Nephron (organoid): ENCODE results near the gene KIF26A.

Source experiments
- H3K27ac Mint-ChIP-seq, 3 experiments: 2 replicates each; pipeline ENCODE4 v1.8.0; 2020; ENCODE audit warnings: mixed read lengths in 3 of 3, mild to moderate bottlenecking in 2 of 3, moderate library complexity in 1 of 3
- H3K27me3 Mint-ChIP-seq: 2 replicates; pipeline ENCODE4 v1.8.0; 2021; ENCODE audit warnings: low read depth, mild to moderate bottlenecking, moderate library complexity, mixed read lengths
- H3K36me3 Mint-ChIP-seq: 2 replicates; pipeline ENCODE4 v1.8.0; 2020; ENCODE audit warnings: low read depth, mixed read lengths
- H3K4me1 Mint-ChIP-seq: 2 replicates; pipeline ENCODE4 v1.8.0; 2020; ENCODE audit warnings: mixed read lengths
- H3K4me3 Mint-ChIP-seq, 3 experiments: 2 replicates each; pipeline ENCODE4 v1.8.0; 2020; ENCODE audit warnings: mild to moderate bottlenecking in 3 of 3, mixed read lengths in 3 of 3, moderate library complexity in 2 of 3
- H3K9me3 Mint-ChIP-seq: 2 replicates; pipeline ENCODE4 v1.8.0; 2020; ENCODE audit warnings: mixed read lengths
- TF ChIP-seq, protein P1 (sequence below), 3 experiments: fragments of 200-600 bp; sonication (generic); IDR thresholded peaks; one replicate each; pipeline ENCODE4 v1.5.0; 2021; ENCODE audit warnings: antibody characterized with exemption in 3 of 3; ENCODE audit not compliant: unreplicated experiment in 3 of 3

KIF26A gene

DNA sequence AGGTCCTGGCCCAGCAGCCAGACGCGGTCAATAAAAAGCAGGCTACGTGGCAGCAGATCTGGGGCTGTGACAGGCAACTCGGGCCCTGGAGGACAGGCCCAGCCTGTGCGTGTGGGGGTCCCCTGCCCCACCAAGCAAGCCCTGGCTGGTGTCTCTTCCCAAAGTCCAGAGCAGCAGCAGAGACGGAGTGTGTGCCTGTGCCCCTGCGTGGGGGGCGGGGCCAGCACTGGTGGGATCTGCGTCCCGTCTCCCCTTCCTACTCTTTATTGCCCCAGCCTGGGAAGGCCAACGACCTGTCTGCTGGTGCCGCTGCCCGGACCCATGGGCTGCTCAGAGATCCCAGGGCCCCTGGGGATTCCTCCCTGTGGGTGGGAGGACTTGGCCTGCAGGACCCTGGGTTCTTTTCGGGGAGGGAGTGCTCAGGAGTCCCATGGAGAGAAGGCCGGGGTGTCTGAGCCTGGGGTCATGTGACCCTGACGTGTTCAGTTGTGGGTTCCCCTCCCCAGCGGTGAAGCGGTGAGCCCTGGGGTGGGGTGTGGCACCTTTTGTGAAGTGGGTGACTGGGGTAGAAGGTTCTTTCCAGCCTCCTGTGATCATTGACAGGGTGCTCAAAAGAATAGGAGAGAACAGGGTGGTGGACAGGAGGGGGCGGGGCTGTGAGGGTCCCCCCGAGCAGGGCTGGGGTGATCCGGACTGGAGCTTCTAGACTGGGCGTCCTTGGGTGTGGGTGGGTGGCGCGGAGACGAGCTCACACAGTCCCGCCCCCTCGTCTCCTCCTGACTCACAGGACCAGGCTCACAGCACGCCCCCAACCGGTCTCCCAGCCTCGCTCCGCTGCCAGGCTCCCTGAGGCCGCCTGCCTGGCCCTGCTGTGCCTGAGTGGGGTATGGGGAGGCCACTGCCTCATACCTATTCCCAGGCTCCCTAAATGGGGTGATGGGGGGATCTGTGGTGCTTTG lies 30.5 kb upstream of the KIF26A start:
- Mint-ChIP-seq H3K27ac (no peak overlapping the region), H3K4me3 (no peak overlapping the region)
- TF ChIP-seq, protein P1, sequence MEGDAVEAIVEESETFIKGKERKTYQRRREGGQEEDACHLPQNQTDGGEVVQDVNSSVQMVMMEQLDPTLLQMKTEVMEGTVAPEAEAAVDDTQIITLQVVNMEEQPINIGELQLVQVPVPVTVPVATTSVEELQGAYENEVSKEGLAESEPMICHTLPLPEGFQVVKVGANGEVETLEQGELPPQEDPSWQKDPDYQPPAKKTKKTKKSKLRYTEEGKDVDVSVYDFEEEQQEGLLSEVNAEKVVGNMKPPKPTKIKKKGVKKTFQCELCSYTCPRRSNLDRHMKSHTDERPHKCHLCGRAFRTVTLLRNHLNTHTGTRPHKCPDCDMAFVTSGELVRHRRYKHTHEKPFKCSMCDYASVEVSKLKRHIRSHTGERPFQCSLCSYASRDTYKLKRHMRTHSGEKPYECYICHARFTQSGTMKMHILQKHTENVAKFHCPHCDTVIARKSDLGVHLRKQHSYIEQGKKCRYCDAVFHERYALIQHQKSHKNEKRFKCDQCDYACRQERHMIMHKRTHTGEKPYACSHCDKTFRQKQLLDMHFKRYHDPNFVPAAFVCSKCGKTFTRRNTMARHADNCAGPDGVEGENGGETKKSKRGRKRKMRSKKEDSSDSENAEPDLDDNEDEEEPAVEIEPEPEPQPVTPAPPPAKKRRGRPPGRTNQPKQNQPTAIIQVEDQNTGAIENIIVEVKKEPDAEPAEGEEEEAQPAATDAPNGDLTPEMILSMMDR (IDR thresholded peaks at IDR 0.05; ENCODE audit: unreplicated experiment in 3 of 3): no peak

DNA sequence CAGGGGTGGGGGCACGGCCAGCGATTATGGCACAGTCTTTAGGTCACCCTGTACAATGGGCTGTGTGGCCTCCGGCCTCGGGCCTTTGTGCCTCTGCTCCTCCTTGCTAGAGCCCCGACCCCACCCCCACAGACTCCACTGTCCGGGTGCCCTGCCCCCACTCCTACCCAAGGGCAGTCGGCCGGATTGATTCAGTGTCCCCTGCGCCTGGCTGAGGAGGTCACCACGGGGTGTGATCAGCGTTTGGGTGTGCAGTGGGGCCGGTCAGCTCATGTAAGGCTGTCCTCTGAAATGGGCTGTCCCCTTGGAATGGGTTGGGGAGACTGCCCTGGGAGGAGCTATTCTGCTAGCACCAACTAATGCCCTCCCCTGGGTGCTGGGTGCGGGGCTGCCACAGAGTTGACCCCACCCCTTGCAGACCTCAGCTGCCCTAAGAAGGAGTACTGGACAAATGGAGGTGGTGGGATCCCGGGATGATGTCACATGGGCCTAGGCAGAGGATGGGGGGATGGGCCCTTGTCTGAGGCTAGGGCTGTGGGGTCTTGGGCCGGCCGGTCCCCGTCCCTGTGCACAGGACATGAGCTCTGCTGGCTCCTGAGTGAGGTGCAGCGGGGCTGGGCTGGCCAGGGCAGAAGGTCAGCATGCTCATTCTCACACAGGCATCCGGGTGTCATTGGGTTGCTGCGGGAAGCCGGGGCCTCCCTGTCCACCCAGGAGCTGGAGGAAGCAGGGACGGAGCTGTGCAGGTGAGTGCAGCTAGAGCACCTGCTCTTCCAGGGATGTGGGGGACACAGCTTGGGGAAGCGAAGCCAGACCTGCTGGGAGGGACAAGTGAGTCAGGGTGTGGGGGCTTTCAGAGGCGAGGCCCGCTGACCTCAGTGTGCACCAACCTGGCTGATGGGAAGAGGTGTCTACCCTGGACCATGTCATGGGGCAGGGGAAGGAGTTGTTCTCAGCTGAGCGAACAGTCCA lies 29.5 kb upstream of the KIF26A start:
- no peak overlapping the region for H3K27ac Mint-ChIP-seq
- TF ChIP-seq, protein P1 (IDR thresholded peaks at IDR 0.05; ENCODE audit: unreplicated experiment in 3 of 3): no peak
- H3K4me1 Mint-ChIP-seq: no peaks in the 10 kb centered on the region
- no peaks in the 10 kb centered on the region for H3K36me3 Mint-ChIP-seq
- no peak overlapping the region for H3K4me3 Mint-ChIP-seq
- peaks cover 24% of the 10 kb centered on the region for H3K27me3 Mint-ChIP-seq
- H3K9me3 Mint-ChIP-seq: no peaks in the 10 kb centered on the region

More for the DNA sequence above, 30.5 kb upstream of the KIF26A start:
- no peaks in the 10 kb centered on the region for H3K36me3 Mint-ChIP-seq
- peaks cover 22% of the 10 kb centered on the region for H3K27me3 Mint-ChIP-seq
- no peaks in the 10 kb centered on the region for H3K4me1 Mint-ChIP-seq
- no peaks in the 10 kb centered on the region for H3K9me3 Mint-ChIP-seq

DNA sequence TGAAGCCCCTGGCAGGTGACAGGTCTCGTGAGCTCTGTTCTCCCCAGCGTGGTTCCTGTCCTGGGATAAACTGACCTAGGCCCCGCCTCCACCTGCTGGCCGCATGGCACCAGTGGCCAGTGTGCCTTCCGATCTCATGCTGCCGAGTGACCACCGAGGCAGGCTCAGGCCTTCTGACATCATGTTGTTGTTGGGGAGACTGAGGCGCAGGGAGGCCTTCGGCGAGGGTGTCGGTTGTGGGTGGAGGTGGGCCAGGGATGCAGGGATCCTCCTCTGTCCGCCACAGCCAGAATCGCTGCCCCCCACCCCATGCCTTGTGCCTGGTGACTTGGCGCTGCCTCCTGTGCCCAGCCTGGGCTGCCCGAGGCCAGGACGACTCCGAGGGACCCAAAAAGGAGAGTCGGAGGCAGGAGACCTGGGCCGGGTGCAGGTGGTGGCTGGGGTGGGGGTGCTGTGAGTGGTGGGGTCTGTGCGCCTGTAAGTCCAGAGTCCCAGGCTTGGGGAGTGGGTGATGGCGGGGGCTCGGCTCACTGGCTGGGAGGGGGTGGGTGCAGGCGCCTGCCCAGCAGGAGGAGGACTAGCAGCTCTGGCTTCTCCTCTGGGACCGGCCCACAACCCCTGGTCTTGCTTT lies 28.5 kb upstream of the KIF26A start:
- H3K36me3 Mint-ChIP-seq: no peaks in the 10 kb centered on the region
- no peak overlapping the region for H3K27ac Mint-ChIP-seq
- no peak overlapping the region for H3K4me3 Mint-ChIP-seq
- H3K9me3 Mint-ChIP-seq: no peaks in the 10 kb centered on the region
- peaks cover 33% of the 10 kb centered on the region for H3K27me3 Mint-ChIP-seq
- no peaks in the 10 kb centered on the region for H3K4me1 Mint-ChIP-seq
- TF ChIP-seq, protein P1 (IDR thresholded peaks at IDR 0.05; ENCODE audit: unreplicated experiment in 3 of 3): no peak

DNA sequence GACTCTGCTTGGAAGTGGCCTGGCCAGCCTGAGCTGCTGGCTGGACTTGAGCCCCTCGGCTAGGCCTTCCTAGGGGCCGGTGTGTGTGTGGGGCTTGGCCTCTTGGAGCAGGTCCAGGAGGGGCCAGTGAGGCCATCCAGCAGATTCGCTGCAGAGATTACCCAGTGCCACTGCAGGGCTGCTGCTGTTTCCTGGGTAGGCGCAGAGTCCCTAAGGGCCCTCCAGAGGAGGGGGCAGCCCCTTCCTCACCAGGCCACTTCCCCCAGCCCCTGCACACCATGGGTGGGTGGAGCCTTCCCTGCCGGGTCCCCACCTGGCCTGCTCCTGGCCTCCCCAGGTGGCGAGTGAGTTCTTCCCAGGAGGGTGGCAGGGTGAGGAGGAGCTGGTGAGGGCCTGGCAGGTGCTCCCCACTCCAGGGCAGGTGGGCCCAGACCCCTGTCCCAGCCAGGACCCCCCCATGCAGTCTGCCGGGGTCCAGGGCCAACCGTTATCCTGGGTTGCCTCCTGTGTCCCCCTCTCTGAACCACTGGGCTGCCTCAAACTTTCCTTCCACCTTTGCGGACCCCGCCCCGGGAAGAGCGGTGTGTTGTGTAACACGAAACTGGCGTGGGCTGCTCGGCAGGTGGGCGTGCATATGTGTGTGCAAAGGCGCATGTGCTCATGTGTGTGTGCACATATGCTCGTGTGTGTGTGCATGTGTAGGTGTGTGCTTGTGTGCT lies 27.7 kb upstream of the KIF26A start:
- H3K27ac Mint-ChIP-seq: no peak overlapping the region
- H3K27me3 Mint-ChIP-seq: peaks cover 41% of the 10 kb centered on the region
- H3K4me1 Mint-ChIP-seq: no peaks in the 10 kb centered on the region

More for the DNA sequence above, 27.7 kb upstream of the KIF26A start:
- Mint-ChIP-seq H3K9me3 (no peaks in the 10 kb centered on the region), H3K4me3 (no peak overlapping the region), H3K36me3 (no peaks in the 10 kb centered on the region)
- TF ChIP-seq, protein P1 (IDR thresholded peaks at IDR 0.05; ENCODE audit: unreplicated experiment in 3 of 3): no peak
